GM12878 (cell line): ENCODE results near the gene RTP5. TPM values are rescaled to one million over a fixed set of nuclear protein-coding genes. Genes with fewer than 3 reads are reported as not detected.

Experiments
- ASH2L ChIP-seq: fragments of 300-600, 200-600 bp; sonication (generic); IDR thresholded peaks from 2 replicates; pipeline ENCODE4 v1.6.1; 2017; ENCODE audit warnings: low read depth, mild to moderate bottlenecking, borderline replicate concordance
- BACH1 ChIP-seq: fragments of 450-650 bp; IDR thresholded peaks from 2 replicates; pipeline ENCODE4 v1.6.1; 2017; ENCODE audit warnings: mild to moderate bottlenecking, borderline replicate concordance
- CREM ChIP-seq: IDR thresholded peaks from 2 replicates; pipeline ENCODE4 v1.6.1; 2014; ENCODE audit warnings: antibody characterized with exemption, low read depth
- ETV6 ChIP-seq, 2 experiments: fragments of 450-650 bp in 1 of 2; IDR thresholded peaks in 1 of 2; conservative IDR thresholded peaks in 1 of 2; 2 replicates each; pipeline ENCODE4 v1.6.1; 2014; ENCODE audit warnings: antibody characterized with exemption in 1 of 2, borderline replicate concordance in 1 of 2, low read depth in 1 of 2, mild to moderate bottlenecking in 1 of 2, moderate library complexity in 1 of 2
- FOS ChIP-seq: IDR thresholded peaks from 3 replicates; pipeline ENCODE4 v1.6.1; 2011; ENCODE audit warnings: borderline replicate concordance; ENCODE audit not compliant: insufficient read length; ENCODE audit errors: extremely low read depth
- JUNB ChIP-seq: IDR thresholded peaks from 2 replicates; pipeline ENCODE4 v1.6.1; 2016; ENCODE audit warnings: antibody characterized with exemption, mild to moderate bottlenecking
- MYB ChIP-seq: fragments of 150-350 bp; IDR thresholded peaks from 2 replicates; pipeline ENCODE4 v1.6.1; 2014; ENCODE audit warnings: mild to moderate bottlenecking, low read depth, low read length, borderline replicate concordance
- NBN ChIP-seq: fragments of 450-650 bp; IDR thresholded peaks from 2 replicates; pipeline ENCODE4 v1.6.1; 2016
- NR2F1 ChIP-seq: fragments of 450-650 bp; conservative IDR thresholded peaks from 2 replicates; pipeline ENCODE4 v1.6.1; 2017; ENCODE audit warnings: mild to moderate bottlenecking
- PAX5 ChIP-seq: IDR thresholded peaks from 2 replicates; pipeline ENCODE4 v1.6.1; 2011; ENCODE audit warnings: low read depth, low read length, borderline replicate concordance
- POLR2AphosphoS5 ChIP-seq: IDR thresholded peaks from 2 replicates; pipeline ENCODE4 v1.6.1; 2011; ENCODE audit warnings: mild to moderate bottlenecking, low read length, inconsistent platforms
- RCOR1 ChIP-seq: conservative IDR thresholded peaks from 2 replicates; pipeline ENCODE4 v1.6.1; 2012; ENCODE audit warnings: low read depth, low read length, improper control_type of control experiment
- RUNX3 ChIP-seq: IDR thresholded peaks from 2 replicates; pipeline ENCODE4 v1.6.1; 2012; ENCODE audit warnings: low read length, inconsistent platforms
- SPI1 ChIP-seq: IDR thresholded peaks from 2 replicates; pipeline ENCODE4 v1.6.1; 2011; ENCODE audit warnings: low read depth, mild to moderate bottlenecking, low read length, moderate library complexity, borderline replicate concordance; ENCODE audit not compliant: insufficient read depth
- SRF ChIP-seq, 2 experiments: IDR thresholded peaks; 2 replicates each; pipeline ENCODE4 v1.6.1; 2011; ENCODE audit warnings: low read depth in 2 of 2, low read length in 2 of 2, mild to moderate bottlenecking in 1 of 2, moderate library complexity in 1 of 2
- ZBED1 ChIP-seq: IDR thresholded peaks from 2 replicates; pipeline ENCODE4 v1.6.1; 2016; ENCODE audit warnings: borderline replicate concordance
- polyA plus RNA-seq, 11 experiments: library from polyadenylated mRNA; depleted of rRNA in 4 of 11; unstranded in 6 of 11; stranded (reverse) in 5 of 11; fragments of >200 nt; fragmentation: Nextera tagmentation in 4 of 11; fragmentation: Illumina TruSeq in 1 of 11; extraction: Ambion mirVana in 4 of 11; extraction: Trizol in 1 of 11; gene quantifications; 1 replicate in 1 of 11; 2 replicates in 10 of 11; pipeline versions ENCODE4 v1.2.1 to v1.2.3, GENCODE V29; 2011 to 2016; ENCODE audit warnings: inconsistent platforms in 2 of 11, missing spikeins in 2 of 11, low read depth in 1 of 11
- total RNA-seq, 4 experiments: library from RNA; depleted of rRNA in 3 of 4; stranded (reverse); fragments of >200 nt in 3 of 4; fragmentation: Illumina TruSeq in 1 of 4; extraction: Trizol in 1 of 4; gene quantifications; 2 replicates each; pipeline versions ENCODE4 v1.2.1 to v1.2.3, GENCODE V29; 2013 to 2021
- TF ChIP-seq, protein P1 (sequence below): fragments of 450-650 bp; IDR thresholded peaks from 2 replicates; pipeline ENCODE4 v1.6.1; 2017; ENCODE audit warnings: mild to moderate bottlenecking, moderate library complexity
- TF ChIP-seq, protein P2 (sequence below): fragments of 450-650 bp; IDR thresholded peaks from 2 replicates; pipeline ENCODE4 v1.6.1; 2018; ENCODE audit warnings: borderline replicate concordance, mild to moderate bottlenecking; ENCODE audit not compliant: partially characterized antibody
- TF ChIP-seq, protein P3 (sequence below): fragments of 450-650 bp; IDR thresholded peaks from 2 replicates; pipeline ENCODE4 v1.6.1; 2017; ENCODE audit warnings: mild to moderate bottlenecking, low read depth, inconsistent platforms; ENCODE audit not compliant: poor library complexity, severe bottlenecking
- TF ChIP-seq, protein P4 (sequence below): IDR thresholded peaks from 2 replicates; pipeline ENCODE4 v1.6.1; 2011; ENCODE audit warnings: borderline replicate concordance, low read depth, mild to moderate bottlenecking, moderate library complexity, mixed read lengths, low read length; ENCODE audit not compliant: insufficient read depth; ENCODE audit errors: extremely low read length

RTP5 gene
- total and polyA plus RNA-seq, 10 of the 15 experiments (the other 5 are each of a cell fraction or from before 2014, with no cell fraction given): 0.05 TPM; not detected in 9

DNA sequence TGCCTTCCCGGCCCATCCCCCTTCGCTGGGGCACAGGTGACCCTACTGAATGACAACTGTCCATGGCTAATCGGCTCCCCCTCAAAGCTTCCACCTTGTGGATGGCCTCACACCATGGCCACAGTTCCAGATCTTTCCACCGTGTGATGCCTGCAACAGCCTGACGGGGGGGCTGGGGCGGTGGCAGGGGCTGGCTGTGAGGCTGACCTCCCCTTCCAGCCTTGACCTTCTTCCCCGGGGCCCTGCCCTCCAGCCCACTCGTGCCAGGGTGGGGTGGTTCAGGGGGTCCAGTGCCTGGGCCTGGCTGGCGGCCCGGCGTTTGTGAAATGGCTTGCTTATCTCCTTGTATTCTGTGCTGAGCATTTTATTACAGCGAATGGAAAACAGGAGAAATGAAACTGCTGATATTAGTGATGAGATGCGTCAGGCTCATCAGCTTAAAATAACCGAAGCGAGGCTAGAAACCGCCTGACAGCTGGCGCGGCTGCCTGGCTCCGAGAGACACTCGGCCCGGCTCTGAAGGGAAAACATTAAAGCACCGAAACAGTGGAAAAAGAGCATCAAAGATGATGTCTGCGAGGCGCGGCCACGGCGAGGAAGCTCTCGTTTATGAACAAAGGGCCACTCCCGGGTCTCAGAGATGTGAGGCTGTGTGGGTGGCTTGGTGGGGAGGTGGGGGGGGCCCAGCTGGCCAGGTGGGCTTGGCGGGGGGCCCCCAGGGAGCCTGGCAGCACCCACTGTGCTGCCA, 9.9 kb upstream of the RTP5 start (continued):
- TF ChIP-seq, protein P1, sequence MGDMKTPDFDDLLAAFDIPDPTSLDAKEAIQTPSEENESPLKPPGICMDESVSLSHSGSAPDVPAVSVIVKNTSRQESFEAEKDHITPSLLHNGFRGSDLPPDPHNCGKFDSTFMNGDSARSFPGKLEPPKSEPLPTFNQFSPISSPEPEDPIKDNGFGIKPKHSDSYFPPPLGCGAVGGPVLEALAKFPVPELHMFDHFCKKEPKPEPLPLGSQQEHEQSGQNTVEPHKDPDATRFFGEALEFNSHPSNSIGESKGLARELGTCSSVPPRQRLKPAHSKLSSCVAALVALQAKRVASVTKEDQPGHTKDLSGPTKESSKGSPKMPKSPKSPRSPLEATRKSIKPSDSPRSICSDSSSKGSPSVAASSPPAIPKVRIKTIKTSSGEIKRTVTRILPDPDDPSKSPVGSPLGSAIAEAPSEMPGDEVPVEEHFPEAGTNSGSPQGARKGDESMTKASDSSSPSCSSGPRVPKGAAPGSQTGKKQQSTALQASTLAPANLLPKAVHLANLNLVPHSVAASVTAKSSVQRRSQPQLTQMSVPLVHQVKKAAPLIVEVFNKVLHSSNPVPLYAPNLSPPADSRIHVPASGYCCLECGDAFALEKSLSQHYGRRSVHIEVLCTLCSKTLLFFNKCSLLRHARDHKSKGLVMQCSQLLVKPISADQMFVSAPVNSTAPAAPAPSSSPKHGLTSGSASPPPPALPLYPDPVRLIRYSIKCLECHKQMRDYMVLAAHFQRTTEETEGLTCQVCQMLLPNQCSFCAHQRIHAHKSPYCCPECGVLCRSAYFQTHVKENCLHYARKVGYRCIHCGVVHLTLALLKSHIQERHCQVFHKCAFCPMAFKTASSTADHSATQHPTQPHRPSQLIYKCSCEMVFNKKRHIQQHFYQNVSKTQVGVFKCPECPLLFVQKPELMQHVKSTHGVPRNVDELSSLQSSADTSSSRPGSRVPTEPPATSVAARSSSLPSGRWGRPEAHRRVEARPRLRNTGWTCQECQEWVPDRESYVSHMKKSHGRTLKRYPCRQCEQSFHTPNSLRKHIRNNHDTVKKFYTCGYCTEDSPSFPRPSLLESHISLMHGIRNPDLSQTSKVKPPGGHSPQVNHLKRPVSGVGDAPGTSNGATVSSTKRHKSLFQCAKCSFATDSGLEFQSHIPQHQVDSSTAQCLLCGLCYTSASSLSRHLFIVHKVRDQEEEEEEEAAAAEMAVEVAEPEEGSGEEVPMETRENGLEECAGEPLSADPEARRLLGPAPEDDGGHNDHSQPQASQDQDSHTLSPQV: no peak
- TF ChIP-seq FOS (no peak), PAX5 (peak; percentile 78), POLR2AphosphoS5 (no peak), NR2F1 (peak; percentile 93), ASH2L (peak; percentile 98; the same call in 1 of the 2 replicates), ETV6 (conservative IDR thresholded peaks at IDR 0.05 in 1 of 2, IDR thresholded peaks at IDR 0.05 in 1 of 2; ENCODE audit: borderline replicate concordance in 1 of 2, low read depth in 1 of 2) (no peak; a peak in 1 of 4 replicates), SPI1 (peak; percentile 73; the same call in 1 of the 2 replicates), BACH1 (0 out of 2 replicates have a peak, but pooled peaks have one; percentile 18), CREM (peak; percentile 72), RUNX3 (peak; percentile 85), ZBED1 (no peak), RCOR1 (0 out of 2 replicates have a peak, but pooled peaks have one; percentile 46), NBN (peak; percentile 62; the same call in 1 of the 2 replicates), SRF (IDR thresholded peaks at IDR 0.05; ENCODE audit: low read depth in 2 of 2, low read length in 2 of 2) (no peak), JUNB (no peak; the same call in 1 of the 2 replicates), MYB (no peak)
- TF ChIP-seq, protein P2, sequence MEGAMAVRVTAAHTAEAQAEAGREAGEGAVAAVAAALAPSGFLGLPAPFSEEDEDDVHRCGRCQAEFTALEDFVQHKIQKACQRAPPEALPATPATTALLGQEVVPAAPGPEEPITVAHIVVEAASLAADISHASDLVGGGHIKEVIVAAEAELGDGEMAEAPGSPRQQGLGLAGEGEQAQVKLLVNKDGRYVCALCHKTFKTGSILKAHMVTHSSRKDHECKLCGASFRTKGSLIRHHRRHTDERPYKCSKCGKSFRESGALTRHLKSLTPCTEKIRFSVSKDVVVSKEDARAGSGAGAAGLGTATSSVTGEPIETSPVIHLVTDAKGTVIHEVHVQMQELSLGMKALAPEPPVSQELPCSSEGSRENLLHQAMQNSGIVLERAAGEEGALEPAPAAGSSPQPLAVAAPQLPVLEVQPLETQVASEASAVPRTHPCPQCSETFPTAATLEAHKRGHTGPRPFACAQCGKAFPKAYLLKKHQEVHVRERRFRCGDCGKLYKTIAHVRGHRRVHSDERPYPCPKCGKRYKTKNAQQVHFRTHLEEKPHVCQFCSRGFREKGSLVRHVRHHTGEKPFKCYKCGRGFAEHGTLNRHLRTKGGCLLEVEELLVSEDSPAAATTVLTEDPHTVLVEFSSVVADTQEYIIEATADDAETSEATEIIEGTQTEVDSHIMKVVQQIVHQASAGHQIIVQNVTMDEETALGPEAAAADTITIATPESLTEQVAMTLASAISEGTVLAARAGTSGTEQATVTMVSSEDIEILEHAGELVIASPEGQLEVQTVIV: no peak
- TF ChIP-seq, protein P3, sequence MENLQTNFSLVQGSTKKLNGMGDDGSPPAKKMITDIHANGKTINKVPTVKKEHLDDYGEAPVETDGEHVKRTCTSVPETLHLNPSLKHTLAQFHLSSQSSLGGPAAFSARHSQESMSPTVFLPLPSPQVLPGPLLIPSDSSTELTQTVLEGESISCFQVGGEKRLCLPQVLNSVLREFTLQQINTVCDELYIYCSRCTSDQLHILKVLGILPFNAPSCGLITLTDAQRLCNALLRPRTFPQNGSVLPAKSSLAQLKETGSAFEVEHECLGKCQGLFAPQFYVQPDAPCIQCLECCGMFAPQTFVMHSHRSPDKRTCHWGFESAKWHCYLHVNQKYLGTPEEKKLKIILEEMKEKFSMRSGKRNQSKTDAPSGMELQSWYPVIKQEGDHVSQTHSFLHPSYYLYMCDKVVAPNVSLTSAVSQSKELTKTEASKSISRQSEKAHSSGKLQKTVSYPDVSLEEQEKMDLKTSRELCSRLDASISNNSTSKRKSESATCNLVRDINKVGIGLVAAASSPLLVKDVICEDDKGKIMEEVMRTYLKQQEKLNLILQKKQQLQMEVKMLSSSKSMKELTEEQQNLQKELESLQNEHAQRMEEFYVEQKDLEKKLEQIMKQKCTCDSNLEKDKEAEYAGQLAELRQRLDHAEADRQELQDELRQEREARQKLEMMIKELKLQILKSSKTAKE: peak; percentile 76
- TF ChIP-seq, protein P4, sequence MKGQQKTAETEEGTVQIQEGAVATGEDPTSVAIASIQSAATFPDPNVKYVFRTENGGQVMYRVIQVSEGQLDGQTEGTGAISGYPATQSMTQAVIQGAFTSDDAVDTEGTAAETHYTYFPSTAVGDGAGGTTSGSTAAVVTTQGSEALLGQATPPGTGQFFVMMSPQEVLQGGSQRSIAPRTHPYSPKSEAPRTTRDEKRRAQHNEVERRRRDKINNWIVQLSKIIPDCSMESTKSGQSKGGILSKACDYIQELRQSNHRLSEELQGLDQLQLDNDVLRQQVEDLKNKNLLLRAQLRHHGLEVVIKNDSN: no peak
